ENCODE measurements around the gene MOCOS.

Gene MOCOS

GRCh38 chr18:36303211-36303844 is 116.0 kb downstream of the MOCOS start:
- no peak for DNase-seq (ENCODE audit: low read depth)
- no peak overlapping the region for H3K4me3 ChIP-seq (ENCODE audit: low read depth, low read length)
- no peak for TF ChIP-seq CTCF (IDR thresholded peaks at IDR 0.05; ENCODE audit: control insufficient read depth, extremely low read depth, insufficient read depth)

- DNase-seq (ENCODE audit: low read depth) = no peak
- no peak overlapping the region for H3K4me3 ChIP-seq (ENCODE audit: low read depth, low read length)
- no peak for TF ChIP-seq CTCF (IDR thresholded peaks at IDR 0.05; ENCODE audit: control insufficient read depth, extremely low read depth, insufficient read depth)
These were observed 117.4 kb downstream of the MOCOS start for GRCh38 chr18:36304723-36305122.

GRCh38 chr18:36305375-36305774 is 118.1 kb downstream of the MOCOS start:
- no peak for TF ChIP-seq CTCF (IDR thresholded peaks at IDR 0.05; ENCODE audit: control insufficient read depth, extremely low read depth, insufficient read depth)
- no peak for DNase-seq (ENCODE audit: low read depth)
- no peak overlapping the region for H3K4me3 ChIP-seq (ENCODE audit: low read depth, low read length)

- DNase-seq (ENCODE audit: low read depth) = no peak
- no peak for TF ChIP-seq CTCF (IDR thresholded peaks at IDR 0.05; ENCODE audit: control insufficient read depth, extremely low read depth, insufficient read depth)
- H3K4me3 ChIP-seq (ENCODE audit: low read depth, low read length) = no peak overlapping the region
These were observed 120.2 kb downstream of the MOCOS start for GRCh38 chr18:36307513-36307912.

GRCh38 chr18:36308711-36309435 is 121.6 kb downstream of the MOCOS start:
- no peak overlapping the region for H3K4me3 ChIP-seq (ENCODE audit: low read depth, low read length)
- DNase-seq (ENCODE audit: low read depth) = no peak
- no peak for TF ChIP-seq CTCF (IDR thresholded peaks at IDR 0.05; ENCODE audit: control insufficient read depth, extremely low read depth, insufficient read depth)

- DNase-seq (ENCODE audit: low read depth) = no peak
- H3K4me3 ChIP-seq (ENCODE audit: low read depth, low read length) = no peak overlapping the region
- no peak for TF ChIP-seq CTCF (IDR thresholded peaks at IDR 0.05; ENCODE audit: control insufficient read depth, extremely low read depth, insufficient read depth)
These were observed 122.4 kb downstream of the MOCOS start for GRCh38 chr18:36309436-36310391.

Data from LNCaP clone FGC (cell line).